OCI-LY3 (cell line): ENCODE measurements around the gene ZBED3.

ENCODE experiments used
- H2AFZ ChIP-seq: fragments of 200-600, 300-600 bp; shearing (Covaris generic); 2 replicates; pipeline ENCODE4 v1.6.0; 2014; ENCODE audit warnings: antibody characterized with exemption, low read depth, low read length
- H3K27ac ChIP-seq: fragments of 200-600, 300-600 bp; sonication (generic); 2 replicates; pipeline ENCODE4 v1.5.1; 2014; ENCODE audit warnings: mild to moderate bottlenecking, low read length, moderate library complexity, mixed read lengths
- H3K27me3 ChIP-seq: fragments of 200-600, 300-600 bp; sonication (generic); 2 replicates; pipeline ENCODE4 v1.6.1; 2014; ENCODE audit warnings: low read depth, low read length, mixed read lengths
- H3K36me3 ChIP-seq: fragments of 200-600, 300-600 bp; sonication (generic); replicated peaks from 2 replicates; pipeline ENCODE3; 2014; ENCODE audit warnings: low read depth, low read length, mixed read lengths
- H3K4me1 ChIP-seq: fragments of 300-600, 200-600 bp; sonication (generic); 2 replicates; pipeline ENCODE4 v1.6.1; 2014; ENCODE audit warnings: low read length, mixed read lengths
- H3K4me2 ChIP-seq: fragments of 200-600, 300-600 bp; sonication (generic); 2 replicates; pipeline ENCODE4 v1.6.1; 2014; ENCODE audit warnings: low read length, mixed read lengths
- H3K4me3 ChIP-seq: fragments of 300-600, 200-600 bp; sonication (generic); 2 replicates; pipeline ENCODE4 v1.5.1; 2014; ENCODE audit warnings: antibody characterized with exemption, mild to moderate bottlenecking, low read length, moderate library complexity
- H3K79me2 ChIP-seq: fragments of 300-600, 200-600 bp; shearing (Covaris generic); 2 replicates; pipeline ENCODE4 v1.6.1; 2014; ENCODE audit warnings: mild to moderate bottlenecking, low read length, mixed read lengths
- H3K9ac ChIP-seq: fragments of 300-600, 200-600 bp; shearing (Covaris generic); 2 replicates; pipeline ENCODE4 v1.6.0; 2014; ENCODE audit warnings: mild to moderate bottlenecking, low read length, moderate library complexity
- H3K9me3 ChIP-seq: fragments of 200-600, 300-600 bp; shearing (Covaris generic); 2 replicates; pipeline ENCODE4 v1.6.1; 2014; ENCODE audit warnings: low read length, mixed read lengths; ENCODE audit not compliant: insufficient read depth
- H4K20me1 ChIP-seq: fragments of 200-600, 300-600 bp; sonication (generic); 2 replicates; pipeline ENCODE4 v1.6.1; 2016; ENCODE audit warnings: low read length, mixed read lengths; ENCODE audit not compliant: insufficient read depth
- EZH2phosphoT487 ChIP-seq: fragments of 200-600 bp; shearing (Covaris generic); IDR thresholded peaks from 2 replicates; pipeline ENCODE4 v1.6.1; 2018; ENCODE audit warnings: antibody characterized with exemption, mixed run types, low read depth
- TF ChIP-seq, protein P1 (sequence below): fragments of 200-600, 300-600 bp; sonication (generic); IDR thresholded peaks from 2 replicates; pipeline ENCODE4 v1.5.1; 2014; ENCODE audit warnings: antibody characterized with exemption, low read length, low read depth

Gene ZBED3

DNA sequence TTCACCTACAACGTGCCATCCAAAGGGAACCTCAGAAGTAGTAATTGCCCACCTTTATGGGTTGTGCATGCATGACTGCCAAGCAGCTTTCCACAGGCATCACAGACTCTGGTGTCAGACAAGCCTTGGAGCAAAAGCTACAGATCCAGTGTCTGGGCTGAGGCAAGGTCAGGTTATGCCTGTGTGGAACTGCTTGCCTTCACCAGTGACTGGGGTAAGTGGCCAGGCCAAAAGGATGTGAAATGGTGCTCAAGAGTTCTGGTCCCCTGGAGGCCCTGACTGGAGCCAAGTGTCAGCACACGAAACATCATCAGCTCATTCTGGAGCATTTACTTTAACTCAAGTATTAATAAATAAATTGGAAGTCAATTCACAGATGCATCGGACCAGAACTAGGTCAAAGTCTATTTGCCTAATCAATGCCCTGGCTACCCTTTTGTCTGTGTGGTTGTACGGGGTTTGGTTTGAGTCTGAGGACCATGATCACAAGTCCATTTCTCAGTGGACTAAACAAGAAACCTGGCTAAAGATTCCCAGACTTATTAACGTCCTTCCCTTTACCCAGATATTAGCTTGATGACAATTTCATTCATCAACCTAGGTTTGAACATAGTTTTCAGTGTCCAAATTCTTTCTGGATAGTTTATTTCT lies 41.5 kb upstream of the ZBED3 start:
- no peak overlapping the region for H3K9ac ChIP-seq
- H3K4me3 ChIP-seq = no peak overlapping the region
- H4K20me1 ChIP-seq = no peaks in the 10 kb centered on the region
- no peaks in the 10 kb centered on the region for H3K9me3 ChIP-seq
- TF ChIP-seq, protein P1, sequence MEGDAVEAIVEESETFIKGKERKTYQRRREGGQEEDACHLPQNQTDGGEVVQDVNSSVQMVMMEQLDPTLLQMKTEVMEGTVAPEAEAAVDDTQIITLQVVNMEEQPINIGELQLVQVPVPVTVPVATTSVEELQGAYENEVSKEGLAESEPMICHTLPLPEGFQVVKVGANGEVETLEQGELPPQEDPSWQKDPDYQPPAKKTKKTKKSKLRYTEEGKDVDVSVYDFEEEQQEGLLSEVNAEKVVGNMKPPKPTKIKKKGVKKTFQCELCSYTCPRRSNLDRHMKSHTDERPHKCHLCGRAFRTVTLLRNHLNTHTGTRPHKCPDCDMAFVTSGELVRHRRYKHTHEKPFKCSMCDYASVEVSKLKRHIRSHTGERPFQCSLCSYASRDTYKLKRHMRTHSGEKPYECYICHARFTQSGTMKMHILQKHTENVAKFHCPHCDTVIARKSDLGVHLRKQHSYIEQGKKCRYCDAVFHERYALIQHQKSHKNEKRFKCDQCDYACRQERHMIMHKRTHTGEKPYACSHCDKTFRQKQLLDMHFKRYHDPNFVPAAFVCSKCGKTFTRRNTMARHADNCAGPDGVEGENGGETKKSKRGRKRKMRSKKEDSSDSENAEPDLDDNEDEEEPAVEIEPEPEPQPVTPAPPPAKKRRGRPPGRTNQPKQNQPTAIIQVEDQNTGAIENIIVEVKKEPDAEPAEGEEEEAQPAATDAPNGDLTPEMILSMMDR = no peak
- no peak for TF ChIP-seq EZH2phosphoT487
- H3K36me3 ChIP-seq = no peaks in the 10 kb centered on the region
- no peaks in the 10 kb centered on the region for H3K79me2 ChIP-seq
- no peak overlapping the region for H3K27ac ChIP-seq
- H3K4me1 ChIP-seq = no peaks in the 10 kb centered on the region
- H3K27me3 ChIP-seq = no peaks in the 10 kb centered on the region
- H2AFZ ChIP-seq = no peak overlapping the region
- H3K4me2 ChIP-seq = no peak overlapping the region

DNA sequence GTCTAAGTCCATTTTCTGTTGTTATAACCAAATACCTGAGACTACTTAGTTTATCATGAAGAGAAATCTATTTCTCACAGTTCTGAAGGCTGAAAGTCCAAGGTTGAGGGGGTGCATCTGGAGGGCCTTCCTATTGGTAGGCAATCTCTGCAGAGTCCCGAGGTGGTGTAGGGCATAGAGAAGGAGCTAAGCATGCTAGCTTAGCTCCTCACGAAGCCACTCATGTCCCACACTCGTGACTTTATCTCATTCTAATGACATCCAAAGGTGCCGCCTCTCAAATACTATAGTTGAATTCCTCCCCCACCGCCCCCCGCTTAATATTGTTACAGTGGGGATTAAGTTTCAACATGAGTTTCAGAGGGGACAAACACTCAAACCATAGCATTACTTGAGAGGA lies 36.0 kb upstream of the ZBED3 start:
- Histone ChIP-seq H3K4me2 (no peak overlapping the region), H3K9ac (no peak overlapping the region), H3K4me1 (no peaks in the 10 kb centered on the region), H4K20me1 (no peaks in the 10 kb centered on the region), H3K27me3 (no peaks in the 10 kb centered on the region), H3K9me3 (no peaks in the 10 kb centered on the region), H3K36me3 (no peaks in the 10 kb centered on the region), H3K79me2 (no peaks in the 10 kb centered on the region), H3K4me3 (no peak overlapping the region), H3K27ac (no peak overlapping the region), H2AFZ (no peak overlapping the region)
- TF ChIP-seq EZH2phosphoT487 = no peak
- TF ChIP-seq, protein P1 = no peak

DNA sequence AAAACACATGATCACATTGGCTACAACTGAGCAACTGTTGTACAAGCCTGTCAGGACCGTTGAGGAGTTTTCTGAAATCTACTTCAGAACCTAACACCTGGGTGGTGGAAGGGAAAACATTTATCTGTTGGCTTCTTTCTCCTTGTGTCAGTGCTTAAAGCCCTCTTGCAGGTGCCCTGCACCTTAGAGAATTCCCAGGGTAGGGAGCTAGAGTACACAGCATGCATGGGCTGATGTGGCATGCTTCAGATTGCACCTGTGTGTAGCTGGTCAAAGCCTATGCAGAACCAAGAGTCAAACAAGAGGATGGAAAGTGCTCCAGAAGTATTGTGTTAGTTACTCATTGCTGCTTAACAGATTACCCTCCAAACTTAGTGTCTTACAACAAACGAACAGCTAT lies 33.6 kb upstream of the ZBED3 start:
- no peaks in the 10 kb centered on the region for H3K27me3 ChIP-seq
- H3K79me2 ChIP-seq = no peaks in the 10 kb centered on the region
- H3K36me3 ChIP-seq = no peaks in the 10 kb centered on the region
- H3K4me3 ChIP-seq = no peak overlapping the region
- H3K4me2 ChIP-seq = no peak overlapping the region
- H3K4me1 ChIP-seq = no peaks in the 10 kb centered on the region
- H3K27ac ChIP-seq = no peak overlapping the region
- TF ChIP-seq, protein P1 = no peak
- TF ChIP-seq EZH2phosphoT487 = no peak
- no peak overlapping the region for H2AFZ ChIP-seq
- H3K9ac ChIP-seq = no peak overlapping the region
- no peaks in the 10 kb centered on the region for H4K20me1 ChIP-seq
- no peaks in the 10 kb centered on the region for H3K9me3 ChIP-seq

DNA sequence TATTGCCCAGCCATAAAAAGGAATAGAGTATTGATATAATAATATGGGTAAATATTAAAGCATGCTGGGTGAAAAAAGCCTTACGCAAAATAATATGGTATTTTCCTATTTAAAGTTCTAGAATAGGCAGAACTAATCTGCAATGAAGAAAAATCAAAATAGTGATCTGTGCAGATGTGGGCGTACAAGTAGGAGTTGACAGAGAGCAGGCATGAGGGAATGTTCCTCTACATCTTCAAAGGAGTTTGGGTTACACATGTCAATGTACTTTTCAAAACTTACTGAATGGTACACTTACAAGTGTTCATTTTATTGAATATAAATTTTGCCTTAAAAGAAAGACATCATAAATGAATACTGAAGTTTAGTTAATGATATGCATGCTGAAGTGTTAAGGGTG lies 33.0 kb upstream of the ZBED3 start:
- Histone ChIP-seq H3K9ac (no peak overlapping the region), H3K27me3 (no peaks in the 10 kb centered on the region), H3K4me1 (no peaks in the 10 kb centered on the region), H3K4me3 (no peak overlapping the region), H3K36me3 (no peaks in the 10 kb centered on the region), H3K79me2 (no peaks in the 10 kb centered on the region), H2AFZ (no peak overlapping the region), H3K4me2 (no peak overlapping the region), H3K27ac (no peak overlapping the region), H4K20me1 (no peaks in the 10 kb centered on the region), H3K9me3 (no peaks in the 10 kb centered on the region)
- no peak for TF ChIP-seq EZH2phosphoT487
- TF ChIP-seq, protein P1 = no peak
